KBM-7 (cell line): ENCODE measurements around the gene LYPD3.

Experiments used
- DNase-seq: peaks from one replicate; pipeline ENCODE4 v3.0.0-alpha.2; 2015
- in situ Hi-C: fragments of 300-500 bp; cut with MboI; formaldehyde crosslinking; loops from 2 replicates; pipeline ENCODE4 v1.14.3; 2020; ENCODE audit warnings: low sequenced_read_pairs, low pct_unique_long_range_greater_than_20kb, mixed read lengths

The LYPD3 gene

GRCh38 chr19:43489310-43489709, 23.9 kb upstream of the LYPD3 start:
- peak; percentile 67 for DNase-seq
- in situ Hi-C loops, result no loop called here

GRCh38 chr19:43488179-43488578, 22.8 kb upstream of the LYPD3 start:
- in situ Hi-C loops, result no loop called here
- no peak for DNase-seq

- in situ Hi-C loops, result no loop called here
These were observed 21.0 kb upstream of the LYPD3 start for GRCh38 chr19:43486412-43486811.

GRCh38 chr19:43485951-43486350, 20.5 kb upstream of the LYPD3 start:
- in situ Hi-C loops, result no loop called here
- DNase-seq, result no peak

More at GRCh38 chr19:43486412-43486811, 21.0 kb upstream of the LYPD3 start:
- DNase-seq, result no peak

- in situ Hi-C loops, result no loop called here
These were observed 17.9 kb upstream of the LYPD3 start for GRCh38 chr19:43483281-43483680.

GRCh38 chr19:43482193-43482592, 16.8 kb upstream of the LYPD3 start:
- no peak for DNase-seq
- in situ Hi-C loops, result no loop called here

More at GRCh38 chr19:43483281-43483680, 17.9 kb upstream of the LYPD3 start:
- no peak for DNase-seq

- in situ Hi-C loops, result no loop called here
These were observed 16.3 kb upstream of the LYPD3 start for GRCh38 chr19:43481701-43482100.

GRCh38 chr19:43480574-43480973, 15.2 kb upstream of the LYPD3 start:
- no peak for DNase-seq
- in situ Hi-C loops, result no loop called here

More at GRCh38 chr19:43481701-43482100, 16.3 kb upstream of the LYPD3 start:
- no peak for DNase-seq

- in situ Hi-C loops, result no loop called here
- DNase-seq, result no peak
These were observed 14.7 kb upstream of the LYPD3 start for GRCh38 chr19:43479961-43480561.

GRCh38 chr19:43479226-43479625, 13.8 kb upstream of the LYPD3 start:
- in situ Hi-C loops, result no loop called here
- DNase-seq, result no peak

GRCh38 chr19:43478323-43478722, 12.9 kb upstream of the LYPD3 start:
- no peak for DNase-seq
- in situ Hi-C loops, result no loop called here

- no peak for DNase-seq
- in situ Hi-C loops, result no loop called here
These were observed 11.2 kb upstream of the LYPD3 start for GRCh38 chr19:43476606-43477005.

GRCh38 chr19:43474986-43475705, 9.7 kb upstream of the LYPD3 start:
- in situ Hi-C loops, result no loop called here
- no peak for DNase-seq

- DNase-seq, result no peak
- in situ Hi-C loops, result no loop called here
These were observed 9.1 kb upstream of the LYPD3 start for GRCh38 chr19:43474487-43474886.

- in situ Hi-C loops, result no loop called here
- DNase-seq, result no peak
These were observed 5.7 kb upstream of the LYPD3 start for GRCh38 chr19:43471091-43471490.

- in situ Hi-C loops, result no loop called here
These were observed 4.9 kb upstream of the LYPD3 start for GRCh38 chr19:43470288-43470687.

GRCh38 chr19:43469160-43469480, 3.7 kb upstream of the LYPD3 start:
- in situ Hi-C loops, result no loop called here
- no peak for DNase-seq

More at GRCh38 chr19:43470288-43470687, 4.9 kb upstream of the LYPD3 start:
- no peak for DNase-seq

- in situ Hi-C loops, result no loop called here
- no peak for DNase-seq
These were observed 3.1 kb upstream of the LYPD3 start for GRCh38 chr19:43468354-43469159.

- in situ Hi-C loops, result no loop called here
- no peak for DNase-seq
These were observed 2.3 kb upstream of the LYPD3 start for GRCh38 chr19:43467730-43468129.

- no peak for DNase-seq
- in situ Hi-C loops, result no loop called here
These were observed 1.9 kb upstream of the LYPD3 start for GRCh38 chr19:43467276-43467675.
